ENCODE measurements around the gene FGD4.

GRCh38 chr12:32560520-32560919, 161.2 kb downstream of the FGD4 start:
- TF ChIP-seq POLR2A (IDR thresholded peaks at IDR 0.05; ENCODE audit: extremely low read depth, insufficient read length) (no peak), CTCF (IDR thresholded peaks at IDR 0.05; ENCODE audit: low read depth, low read length) (no peak), MYC (IDR thresholded peaks at IDR 0.05; ENCODE audit: low read depth, low read length) (no peak), MAX (IDR thresholded peaks at IDR 0.05; ENCODE audit: low read depth, low read length) (no peak)

Data from NB4 (cell line).